ENCODE results near the gene FOSL2.

DNA sequence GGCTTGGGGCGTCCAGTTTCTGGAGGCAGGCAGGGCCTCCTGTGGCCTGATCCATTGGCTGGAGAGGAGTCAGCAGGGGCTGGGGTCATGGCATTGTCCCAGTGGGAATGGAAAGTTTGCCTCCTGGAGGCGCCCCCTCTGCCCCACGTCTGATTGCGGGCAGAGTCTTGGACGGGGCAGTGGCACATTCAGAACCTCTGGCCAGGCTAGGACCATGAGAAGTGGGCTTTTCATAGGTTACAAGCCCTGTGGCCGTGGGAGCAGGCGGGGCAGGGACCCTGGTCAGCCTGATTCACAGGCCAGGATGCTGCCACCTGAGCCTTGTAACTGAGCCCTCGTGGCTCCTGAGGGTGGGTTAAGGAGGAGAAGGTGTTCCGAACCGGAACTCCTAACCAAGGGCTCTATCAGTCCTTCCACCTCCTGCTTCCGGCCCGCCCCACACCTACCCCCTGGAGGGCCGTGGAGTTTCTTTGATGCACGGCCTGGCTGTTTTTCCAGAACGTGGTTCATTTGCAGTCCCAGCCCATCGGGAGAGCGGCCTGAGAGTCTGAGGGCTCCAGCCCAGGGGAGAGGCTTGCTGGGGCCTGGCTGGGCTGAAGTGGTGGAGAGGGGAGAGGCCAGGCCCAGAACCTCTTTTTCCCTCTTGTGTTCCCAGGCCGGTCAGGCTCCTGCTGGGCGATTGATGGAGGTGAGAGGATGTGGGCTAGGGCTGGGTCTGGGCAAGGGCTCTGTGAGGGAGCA lies 59.3 kb downstream of the FOSL2 start:
- TF ChIP-seq TARDBP (IDR thresholded peaks at IDR 0.05) (no peak), FOXM1 (IDR thresholded peaks at IDR 0.05; ENCODE audit: borderline replicate concordance) (no peak), ARNT (IDR thresholded peaks at IDR 0.05) (no peak), SUZ12 (IDR thresholded peaks at IDR 0.05) (no peak), LEF1 (IDR thresholded peaks at IDR 0.05; ENCODE audit: borderline replicate concordance) (no peak), FOXA1 (IDR thresholded peaks at IDR 0.05) (no peak), FOXK2 (IDR thresholded peaks at IDR 0.05) (no peak), SP1 (IDR thresholded peaks at IDR 0.05) (no peak)
